GM20000 (cell line): ENCODE measurements around the gene NTNG2.

Experiments
- DNase-seq: peaks from one replicate; pipeline ENCODE4 v3.0.0; 2012; ENCODE audit warnings: low spot score
- CTCF ChIP-seq: IDR thresholded peaks from 2 replicates; pipeline ENCODE4 v1.5.1; 2012; ENCODE audit warnings: mild to moderate bottlenecking, control low read depth; ENCODE audit errors: extremely low read depth, missing control alignments

The NTNG2 gene

GRCh38 chr9:132147331-132147730, 14.5 kb upstream of the NTNG2 start:
- DNase-seq, result no peak
- TF ChIP-seq CTCF, result no peak

- DNase-seq, result no peak
- TF ChIP-seq CTCF, result no peak
Measured at GRCh38 chr9:132147839-132148238, 14.0 kb upstream of the NTNG2 start.

DNA sequence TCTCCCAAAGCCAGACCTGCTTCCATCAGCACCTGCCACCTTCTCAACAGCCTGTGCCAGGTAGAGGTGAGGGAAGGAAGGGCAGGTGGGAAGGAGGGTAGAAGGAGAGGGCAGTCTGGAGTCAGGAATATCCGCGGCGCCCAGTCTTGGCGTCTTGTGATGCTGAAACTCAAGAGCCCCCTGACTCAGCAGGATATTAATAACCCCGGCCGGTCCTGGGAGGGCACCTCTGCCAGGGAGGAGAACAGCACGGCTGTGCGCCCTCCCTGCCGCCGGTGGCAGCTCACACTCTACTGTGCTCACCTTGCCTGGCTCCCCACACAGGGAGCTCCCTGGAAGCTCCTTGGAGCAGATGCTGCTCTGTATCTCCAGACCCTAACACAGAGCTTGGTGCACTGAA, 11.6 kb upstream of the NTNG2 start:
- DNase-seq, result no peak
- no peak for TF ChIP-seq CTCF

DNA sequence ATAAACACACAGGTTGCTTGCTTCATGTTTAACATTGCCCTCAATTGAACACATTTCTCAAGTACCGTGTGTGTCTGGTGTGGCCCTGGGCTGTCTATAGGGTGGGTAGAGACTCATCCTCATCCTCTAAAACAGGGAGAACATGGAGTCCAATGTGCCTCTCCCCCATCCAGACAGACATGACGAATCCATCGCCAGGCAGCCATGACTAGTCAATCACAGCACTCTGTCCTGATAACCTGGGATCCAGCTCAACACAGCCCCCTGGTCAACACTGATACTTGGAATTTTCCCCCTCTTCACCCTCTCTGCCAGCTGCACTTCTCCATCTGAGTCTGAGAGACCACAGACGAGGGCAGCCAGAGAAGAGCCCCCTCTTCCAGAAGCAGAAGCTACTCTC, 10.7 kb upstream of the NTNG2 start:
- no peak for DNase-seq
- no peak for TF ChIP-seq CTCF

- TF ChIP-seq CTCF, result no peak
- DNase-seq, result no peak
Measured at GRCh38 chr9:132152231-132152630, 9.6 kb upstream of the NTNG2 start.

GRCh38 chr9:132154863-132155567, 6.8 kb upstream of the NTNG2 start:
- no peak for TF ChIP-seq CTCF
- no peak for DNase-seq

DNA sequence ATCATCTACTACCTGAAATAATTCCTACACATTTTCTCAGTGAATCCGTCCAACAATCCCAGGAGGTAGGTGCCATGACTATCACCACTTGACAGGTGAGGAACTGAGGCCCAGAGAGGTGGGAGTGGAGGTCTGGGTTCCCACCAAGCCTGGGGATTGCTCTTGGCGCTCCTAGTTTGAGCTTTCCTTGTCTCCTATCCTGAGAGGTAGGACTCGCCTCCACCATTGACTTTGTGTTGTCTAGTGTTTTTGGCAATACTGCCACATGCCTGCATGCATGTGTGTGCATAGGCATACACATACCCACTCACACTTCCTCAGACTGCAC, 6.3 kb upstream of the NTNG2 start:
- TF ChIP-seq CTCF, result no peak
- no peak for DNase-seq
